Ovary (tissue), 9 donors: ENCODE results near the gene KAT6B. TPM values are rescaled to one million over a fixed set of nuclear protein-coding genes. Genes with fewer than 3 reads are reported as not detected.
A peak's percentile ranks its signal among the peaks of the same experiment; 100 is the strongest.

Source experiments
- DNase-seq, 5 donors: peaks; one replicate each; pipeline ENCODE4 v3.0.0-alpha.2; 2019 to 2020
- H3K27ac ChIP-seq, 2 donors: fragments of 200-600 bp; one replicate each; pipeline versions ENCODE4 v1.5.1 to v1.8.0; 2019 to 2022
- H3K27me3 ChIP-seq: fragments of 200-600 bp; one replicate; pipeline ENCODE4 v1.8.0; 2022
- H3K36me3 ChIP-seq: fragments of 200-600 bp; sonication (generic); one replicate; pipeline ENCODE4 v1.5.1; 2019
- H3K4me1 ChIP-seq: one replicate; pipeline ENCODE4 v1.8.1; 2013; ENCODE audit warnings: mild to moderate bottlenecking, moderate library complexity; ENCODE audit not compliant: insufficient read depth
- H3K4me3 ChIP-seq: fragments of 200-600 bp; sonication (generic); one replicate; pipeline ENCODE4 v1.5.1; 2017
- H3K9me3 ChIP-seq, 2 donors: fragments of 200-600 bp in 1 of 2; sonication (generic) in 1 of 2; one replicate each; pipeline versions ENCODE4 v1.5.1 to v1.8.1; 2013 to 2019; ENCODE audit warnings: mild to moderate bottlenecking in 1 of 2, moderate library complexity in 1 of 2
- CTCF ChIP-seq, 3 donors: fragments of 450-650 bp in 2 of 3; fragments of 200-600 bp in 1 of 3; IDR thresholded peaks; one replicate each; pipeline versions ENCODE4 v1.5.1 to v1.8.0; 2016 to 2022; ENCODE audit warnings: antibody characterized with exemption in 3 of 3, mild to moderate bottlenecking in 1 of 3
- EP300 ChIP-seq: sonication (generic); formaldehyde crosslinking; IDR thresholded peaks from one replicate; pipeline ENCODE4 v1.6.1; 2017; ENCODE audit warnings: antibody characterized with exemption
- POLR2A ChIP-seq: fragments of 450-650 bp; IDR thresholded peaks from one replicate; pipeline ENCODE4 v1.6.1; 2017; ENCODE audit warnings: antibody characterized with exemption, mild to moderate bottlenecking, moderate library complexity
- WGBS, 3 donors: extraction: QIAGEN DNeasy Blood & Tissue Kit in 1 of 3; methylation state at CpG; one replicate each; pipeline versions ENCODE4 v1.1.5 to v1.1.7; 2013 to 2017; 5-methylcytosine and 5-hydroxymethylcytosine counted together
- intact Hi-C, 4 donors: fragments of 100-400 bp; cut with DNase I; formaldehyde crosslinking; loops; one replicate each; pipeline versions ENCODE4 v1.11.0 to v1.15.1; 2022 to 2023
- polyA plus RNA-seq, 2 donors: library from polyadenylated mRNA; stranded (reverse); fragments of 200-250 nt in 1 of 2; fragments of 350-450 nt in 1 of 2; fragmentation: Illumina TruSeq in 1 of 2; extraction: RNeasy Lipid Tissue Mini Kit (QIAGEN cat#74804) in 1 of 2; gene quantifications; one replicate each; pipeline ENCODE4 v1.2.3, GENCODE V29; 2013 to 2014
- total RNA-seq, 7 donors: library from RNA; depleted of rRNA in 2 of 7; stranded (reverse); fragments of >200 nt in 2 of 7; fragmentation: NEBNext Ultra II Directional in 3 of 7; extraction: Animal tissue kit (Norgen Biotek cat#: 25700) in 3 of 7; gene quantifications; one replicate each; pipeline versions ENCODE4 v1.1.0 to v1.2.4, GENCODE V29; 2016 to 2023
- donor health status: DM: no; HTN: no; CAD: no; lungs with moderate emphysema.
- donor health status: DM: no; HTN: no; CAD: no.
- donor health status: Bipolar disorder and iron deficiency.
- donor health status: DM: yes; HTN: yes; CAD: no.
- donor health status: DM: no; HTN: no; CAD: no.
- donor health status: DM: yes; HTN: yes; CAD: no.

Gene KAT6B
- total and polyA plus RNA-seq, 9 donors, result 14.9 to 61.6 (median 49.2) TPM

GRCh38 chr10:74851831-74852230, 25.4 kb downstream of the KAT6B start:
- intact Hi-C loops, result loop anchor here in 1 of 4 donors (5.0 kb wide), 1 partner anchor 165 kb away; no protein-coding TSS in a partner anchor
- H3K27ac ChIP-seq, result peak overlapping the region in 1 of 2 donors; percentile 3
- no peak for DNase-seq

GRCh38 chr10:74852381-74852780, 26.0 kb downstream of the KAT6B start:
- peak overlapping the region in 1 of 2 donors; percentile 3 for H3K27ac ChIP-seq
- WGBS, 3 donors, result 69 to 72% (median 70%) methylated on average over 2 of the region's 2 CpGs

More at GRCh38 chr10:74851831-74852230, 25.4 kb downstream of the KAT6B start:
- peaks cover 18% of the 10 kb centered on the region for H3K4me1 ChIP-seq
- no peaks in the 10 kb centered on the region for H3K9me3 ChIP-seq
- no peaks in the 10 kb centered on the region for H3K27me3 ChIP-seq
- no peaks in the 10 kb centered on the region for H3K36me3 ChIP-seq
- no peak overlapping the region for H3K4me3 ChIP-seq
- TF ChIP-seq POLR2A (no peak), CTCF (IDR thresholded peaks at IDR 0.05) (no peak), EP300 (no peak)

GRCh38 chr10:74854610-74855009, 28.2 kb downstream of the KAT6B start:
- WGBS, 3 donors, result 19 to 32% (median 28%) methylated on average over 4 of the region's 4 CpGs
- intact Hi-C loops, result loop anchor here in 1 of 4 donors (5.0 kb wide), 1 partner anchor 163 kb away; no protein-coding TSS in a partner anchor
- DNase-seq, result no peak
- no peak for TF ChIP-seq CTCF (IDR thresholded peaks at IDR 0.05)
- no peak for TF ChIP-seq POLR2A
- no peak for TF ChIP-seq EP300
- H3K9me3 ChIP-seq, result no peaks in the 10 kb centered on the region
- peaks cover 14% of the 10 kb centered on the region for H3K4me1 ChIP-seq
- no peak overlapping the region for H3K4me3 ChIP-seq
- no peak overlapping the region for H3K27ac ChIP-seq
- no peaks in the 10 kb centered on the region for H3K27me3 ChIP-seq
- no peaks in the 10 kb centered on the region for H3K36me3 ChIP-seq

More at GRCh38 chr10:74852381-74852780, 26.0 kb downstream of the KAT6B start:
- no peak for TF ChIP-seq EP300
- TF ChIP-seq CTCF (IDR thresholded peaks at IDR 0.05), result no peak
- no peak for TF ChIP-seq POLR2A
- Histone ChIP-seq H3K9me3 (no peaks in the 10 kb centered on the region), H3K4me1 (peaks cover 18% of the 10 kb centered on the region), H3K4me3 (no peak overlapping the region), H3K36me3 (no peaks in the 10 kb centered on the region), H3K27me3 (no peaks in the 10 kb centered on the region)
- no peak for DNase-seq
- intact Hi-C loops, result loop anchor here in 1 of 4 donors (5.0 kb wide), 1 partner anchor 165 kb away; no protein-coding TSS in a partner anchor

GRCh38 chr10:74855027-74855426, 28.6 kb downstream of the KAT6B start:
- no peaks in the 10 kb centered on the region for H3K27me3 ChIP-seq
- peaks cover 14% of the 10 kb centered on the region for H3K4me1 ChIP-seq
- H3K4me3 ChIP-seq, result no peak overlapping the region
- no peaks in the 10 kb centered on the region for H3K9me3 ChIP-seq
- 37 to 54% (median 38%) methylated on average over 2 of the region's 2 CpGs for WGBS, 3 donors
- no peaks in the 10 kb centered on the region for H3K36me3 ChIP-seq
- no peak overlapping the region for H3K27ac ChIP-seq
- DNase-seq, result no peak
- intact Hi-C loops, result no loop called here
- TF ChIP-seq CTCF (IDR thresholded peaks at IDR 0.05) (no peak), POLR2A (no peak), EP300 (no peak)
